IMR-90 (cell line): ENCODE measurements around the gene ABCA8.

Source experiments
- BHLHE40 ChIP-seq: fragments of 150-350 bp; IDR thresholded peaks from 2 replicates; pipeline ENCODE4 v1.6.1; 2016; ENCODE audit warnings: mild to moderate bottlenecking, low read depth, low read length
- CEBPB ChIP-seq: IDR thresholded peaks from 2 replicates; pipeline ENCODE4 v1.6.1; 2012; ENCODE audit warnings: low read depth, low read length, improper control_type of control experiment
- CTCF ChIP-seq: conservative IDR thresholded peaks from 2 replicates; pipeline ENCODE4 v1.5.1; 2012; ENCODE audit warnings: mild to moderate bottlenecking, low read depth, low read length, improper control_type of control experiment
- ELK1 ChIP-seq: fragments of 150-350 bp; IDR thresholded peaks from 2 replicates; pipeline ENCODE4 v1.6.1; 2016; ENCODE audit warnings: low read depth, mild to moderate bottlenecking, low read length, moderate library complexity, borderline replicate concordance
- FOS ChIP-seq: fragments of 150-350 bp; IDR thresholded peaks from 2 replicates; pipeline ENCODE4 v1.6.1; 2016; ENCODE audit warnings: low read depth, low read length
- MAFK ChIP-seq: IDR thresholded peaks from 2 replicates; pipeline ENCODE4 v1.6.1; 2012; ENCODE audit warnings: low read depth, low read length, improper control_type of control experiment
- MAZ ChIP-seq: IDR thresholded peaks from 2 replicates; pipeline ENCODE4 v1.6.1; 2012; ENCODE audit warnings: low read depth, mild to moderate bottlenecking, low read length, improper control_type of control experiment, moderate library complexity, borderline replicate concordance
- MXI1 ChIP-seq: IDR thresholded peaks from 2 replicates; pipeline ENCODE4 v1.6.1; 2012; ENCODE audit warnings: low read depth, mild to moderate bottlenecking, low read length, moderate library complexity, borderline replicate concordance
- POLR2A ChIP-seq: IDR thresholded peaks from 2 replicates; pipeline ENCODE4 v1.6.1; 2012; ENCODE audit warnings: mild to moderate bottlenecking, low read depth, low read length
- RCOR1 ChIP-seq: IDR thresholded peaks from 2 replicates; pipeline ENCODE4 v1.6.1; 2012; ENCODE audit warnings: mild to moderate bottlenecking, low read length, improper control_type of control experiment; ENCODE audit not compliant: insufficient replicate concordance
- RFX5 ChIP-seq: IDR thresholded peaks from 2 replicates; pipeline ENCODE4 v1.8.0; 2012; ENCODE audit warnings: low read depth, mild to moderate bottlenecking, low read length, moderate library complexity
- USF2 ChIP-seq: fragments of 150-350 bp; IDR thresholded peaks from 2 replicates; pipeline ENCODE4 v1.6.1; 2017; ENCODE audit warnings: mild to moderate bottlenecking, antibody characterized with exemption, low read length, low read depth

- TF ChIP-seq MAZ (no peak), CTCF (no peak), USF2 (no peak), POLR2A (no peak), MXI1 (no peak), FOS (no peak), CEBPB (no peak), MAFK (no peak), BHLHE40 (no peak), RFX5 (no peak), RCOR1 (no peak), ELK1 (no peak)
Observed at GRCh38 chr17:68981288-68981687, 26.1 kb upstream of the ABCA8 start.
